Measurements from ENCODE around the gene FADS3.

The FADS3 gene

DNA sequence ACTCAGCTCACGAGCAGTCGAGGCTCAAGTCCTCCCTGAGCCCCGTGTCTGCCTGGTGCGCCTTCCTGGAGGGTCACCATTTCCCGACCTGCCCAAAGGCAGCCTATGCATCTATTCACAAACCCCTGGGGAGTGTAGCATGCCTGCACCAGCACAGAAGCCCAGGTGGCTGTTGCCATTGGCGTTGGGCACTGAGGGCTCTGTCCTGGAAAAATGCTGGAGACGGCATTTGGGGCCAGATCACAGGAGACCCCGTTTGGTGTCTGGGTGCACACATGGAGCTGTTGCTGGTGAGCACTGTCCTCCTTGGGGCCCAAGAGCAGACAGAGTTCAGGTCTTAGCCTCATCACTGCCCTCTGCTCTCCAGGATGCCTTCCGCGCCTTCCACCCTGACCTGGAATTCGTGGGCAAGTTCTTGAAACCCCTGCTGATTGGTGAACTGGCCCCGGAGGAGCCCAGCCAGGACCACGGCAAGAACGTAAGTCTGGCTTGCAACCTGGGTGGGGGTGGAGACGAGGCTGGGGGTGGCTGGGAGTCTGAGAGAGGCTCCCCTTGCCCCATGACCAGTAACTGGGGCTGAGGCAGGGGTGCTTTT lies 53.8 kb downstream of the FADS3 start:
- no peak for DNase-seq (ENCODE audit: low read depth, low spot score)

DNA sequence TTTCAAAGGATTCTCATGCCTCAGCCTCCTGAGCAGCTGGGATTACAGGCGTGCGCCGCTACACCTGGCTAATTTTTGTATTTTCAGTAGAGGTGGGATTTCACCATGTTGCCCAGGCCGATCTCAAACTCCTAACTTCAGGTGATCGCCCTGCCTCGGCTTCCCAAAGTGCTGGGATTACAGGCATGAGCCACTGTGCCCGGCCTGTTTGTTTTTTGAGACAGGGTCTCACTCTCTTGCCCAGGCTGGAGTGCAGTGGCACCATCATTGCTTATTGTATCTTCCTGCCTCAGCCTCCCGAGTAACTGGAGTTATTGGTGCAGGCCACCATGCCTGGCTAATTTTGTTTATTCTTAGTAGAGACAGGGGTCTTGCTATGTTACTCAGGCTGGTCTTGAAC lies 55.2 kb downstream of the FADS3 start:
- no peak for DNase-seq (ENCODE audit: low read depth, low spot score)

DNA sequence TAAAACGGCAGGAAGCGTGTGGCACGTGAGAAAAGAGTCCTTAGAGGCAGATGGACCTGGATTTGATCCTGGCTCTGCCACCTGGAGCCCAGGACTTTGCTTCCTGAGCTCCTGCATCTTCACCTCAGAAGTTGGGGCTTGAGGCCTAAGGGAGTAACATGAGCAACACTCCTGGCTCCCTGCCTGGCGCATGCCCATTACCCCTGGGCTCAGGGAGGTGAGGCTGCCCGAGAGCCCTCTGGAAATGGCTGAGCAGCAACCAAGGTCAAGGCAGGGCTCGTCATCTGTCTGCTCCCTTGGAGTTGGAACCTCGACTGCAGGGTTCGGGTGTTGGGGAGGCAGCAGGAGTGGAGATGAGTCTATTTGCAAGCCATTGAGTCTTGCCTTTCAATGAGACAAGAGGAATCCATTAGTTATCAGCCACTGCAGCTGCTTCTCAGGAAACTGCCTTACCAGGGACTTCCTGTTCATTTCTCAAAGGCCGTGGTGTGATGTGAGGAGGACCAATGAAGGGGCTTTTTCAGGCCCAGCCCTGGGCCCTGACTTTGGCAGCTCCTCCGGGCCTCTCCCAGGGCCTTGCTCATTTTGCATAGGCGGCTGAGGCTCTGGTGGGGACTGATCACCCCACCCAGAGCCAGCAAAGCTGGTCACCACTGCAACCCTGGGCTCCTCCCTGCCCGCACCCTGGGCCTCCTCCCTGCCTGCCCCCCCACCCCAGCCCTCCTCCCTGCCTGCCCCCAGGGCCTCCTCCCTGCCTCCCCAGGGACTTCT lies 56.9 kb downstream of the FADS3 start:
- no peak for DNase-seq (ENCODE audit: low read depth, low spot score)

GRCh38 chr11:61833926-61834277 lies 57.4 kb downstream of the FADS3 start:
- no peak for DNase-seq (ENCODE audit: low read depth, low spot score)

- no peak for DNase-seq (ENCODE audit: low read depth, low spot score)
Observed at GRCh38 chr11:61833471-61833870, 57.9 kb downstream of the FADS3 start.

DNA sequence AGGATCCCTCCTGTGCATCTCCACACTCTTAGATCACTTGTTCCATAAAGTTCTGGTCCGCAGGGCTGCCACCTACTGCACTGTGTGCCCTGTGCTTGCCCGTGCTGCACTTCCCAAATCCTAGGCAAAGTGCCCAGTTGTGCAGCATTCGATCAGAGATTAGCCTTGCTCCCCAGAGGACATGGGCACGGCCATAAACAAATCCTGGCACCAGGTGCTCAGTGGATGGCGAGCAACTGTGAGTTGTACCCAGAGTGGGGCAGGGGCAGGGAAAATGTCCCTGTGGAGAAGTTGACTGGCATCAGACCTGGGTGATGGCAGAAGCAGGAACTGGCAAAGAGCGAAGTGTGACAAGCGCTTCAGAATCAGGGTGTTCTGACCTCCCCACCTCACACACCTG lies 58.6 kb downstream of the FADS3 start:
- no peak for DNase-seq (ENCODE audit: low read depth, low spot score)

DNA sequence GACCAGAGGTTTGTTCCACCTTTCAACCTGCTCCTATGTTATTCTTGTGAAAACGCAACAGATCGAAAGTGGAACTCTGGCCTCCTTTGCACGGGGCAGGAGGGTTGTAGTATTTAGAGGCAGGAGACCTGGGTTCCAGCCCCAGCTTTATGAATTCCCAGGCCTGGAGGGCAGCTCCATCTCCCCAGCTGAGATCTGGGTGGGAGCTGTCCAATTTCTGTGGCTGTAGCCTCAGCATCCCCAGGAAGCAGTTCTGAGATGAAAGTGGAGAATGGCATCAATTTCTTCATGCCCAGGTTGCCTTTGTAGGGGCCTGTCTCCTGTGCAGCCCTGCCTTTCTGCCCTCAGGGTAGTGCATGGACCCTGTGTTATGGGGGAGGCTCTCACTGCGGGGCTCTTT lies 59.1 kb downstream of the FADS3 start:
- DNase-seq (ENCODE audit: low read depth, low spot score) = no peak

GRCh38 chr11:61830237-61831105 lies 60.9 kb downstream of the FADS3 start:
- no peak for DNase-seq (ENCODE audit: low read depth, low spot score)

- no peak for DNase-seq (ENCODE audit: low read depth, low spot score)
Observed at GRCh38 chr11:61829806-61830205, 61.5 kb downstream of the FADS3 start.

DNA sequence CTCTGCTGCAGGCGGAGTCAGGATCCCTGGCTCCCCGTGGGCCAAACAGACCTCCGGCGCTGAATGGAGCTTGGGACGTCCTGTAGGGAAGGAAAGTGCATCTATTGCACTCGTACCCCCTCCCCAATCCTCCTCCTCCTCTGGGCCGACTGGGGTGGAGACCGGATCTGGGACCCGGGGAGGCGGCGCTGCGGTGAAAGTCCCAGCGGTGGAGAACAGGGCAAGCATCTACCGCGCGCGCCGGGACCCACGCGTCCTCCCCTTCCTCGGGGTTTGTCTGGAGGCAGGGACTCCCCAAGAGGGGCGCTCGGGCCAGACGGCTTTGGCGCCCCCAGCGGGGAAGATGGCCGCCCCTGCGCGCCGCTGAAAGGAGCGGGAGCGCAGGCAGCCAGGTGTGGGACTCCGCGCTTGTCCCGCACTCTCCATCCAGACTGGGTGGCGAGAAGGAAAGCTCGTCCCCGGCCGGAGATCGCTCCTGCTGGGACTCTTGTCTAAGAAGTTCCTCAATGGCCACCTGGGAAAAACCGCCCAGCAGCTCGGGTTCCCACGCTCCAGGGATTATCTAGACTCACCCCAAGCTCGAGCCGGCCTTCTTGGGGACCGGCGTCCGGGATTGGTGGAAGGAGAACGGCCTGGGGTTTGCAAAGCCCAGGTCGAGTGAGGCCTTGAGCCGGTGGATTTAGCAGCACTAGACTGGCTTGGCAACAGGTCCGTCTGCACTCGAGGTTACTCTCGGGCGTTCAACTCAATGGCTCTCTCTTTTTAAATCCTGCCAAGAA lies 62.5 kb downstream of the FADS3 start:
- no peak for DNase-seq (ENCODE audit: low read depth, low spot score)

- DNase-seq (ENCODE audit: low read depth, low spot score) = no peak
Observed at GRCh38 chr11:61828379-61828628, 63.0 kb downstream of the FADS3 start.

DNA sequence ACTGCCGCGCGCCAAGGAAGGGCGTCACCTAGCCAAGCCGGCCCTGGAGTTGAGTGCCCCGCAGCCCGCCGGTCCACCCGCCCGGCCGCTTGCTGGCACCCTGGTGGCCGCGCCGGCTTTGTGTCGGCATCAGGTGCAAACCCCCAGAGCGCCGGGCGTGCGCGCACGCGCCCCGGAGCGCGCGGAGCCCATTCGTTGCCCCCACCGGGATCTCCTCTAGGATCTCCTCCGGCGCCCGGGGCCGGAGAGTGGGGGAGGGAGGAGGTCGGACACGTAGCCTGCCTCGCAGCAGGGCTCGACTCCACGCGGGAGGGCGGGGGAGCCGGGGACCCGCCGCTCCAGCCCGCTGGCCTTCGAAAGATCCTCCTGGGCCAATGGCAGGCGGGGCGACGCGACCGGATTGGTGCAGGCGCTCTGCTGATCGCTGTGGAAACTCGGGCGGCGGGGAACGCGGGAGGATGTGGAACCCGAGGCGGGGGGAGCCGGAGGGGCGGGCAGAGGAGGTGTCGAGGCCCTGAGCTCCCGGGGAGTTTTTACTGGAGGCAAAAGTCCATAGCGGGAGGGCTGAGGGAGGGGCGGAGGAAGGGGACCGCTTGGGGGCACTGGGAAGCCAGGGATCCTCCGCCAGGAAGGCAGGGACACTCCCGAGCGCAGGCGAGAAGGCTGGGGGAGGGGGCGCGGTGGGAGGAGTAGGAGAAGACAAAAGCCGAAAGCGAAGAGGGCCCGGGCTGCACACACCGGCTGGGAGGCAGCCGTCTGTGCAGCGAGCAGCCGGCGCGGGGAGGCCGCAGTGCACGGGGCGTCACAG lies 63.6 kb downstream of the FADS3 start, which contains the start of gene FADS2:
FADS2 (plus strand) TSS at position 730 of the 808 bp plus-strand sequence. CDS start 91 bp downstream, outside the sequence.
- DNase-seq (ENCODE audit: low read depth, low spot score) = no peak

- no peak for DNase-seq (ENCODE audit: low read depth, low spot score)
Observed at GRCh38 chr11:61826930-61827570, 64.3 kb downstream of the FADS3 start.

Measured in activated naive CD8-positive, alpha-beta T cell treated with anti-CD3 and anti-CD28 coated beads, Interleukin-2, amount 50 U/mL, for 16 hours (primary cell).